GM21528 (cell line): ENCODE measurements around the gene SHFL.

Source experiments
- ATAC-seq: cut with Tn5 transposase; IDR thresholded peaks from one replicate; pipeline ENCODE4 v1.9.1; 2021; ENCODE audit warnings: mild to moderate bottlenecking, moderate library complexity; ENCODE audit not compliant: unreplicated experiment, low FRiP score

Gene SHFL

GRCh38 chr19:10124429-10124828, 38.3 kb downstream of the SHFL start:
- ATAC-seq, result no peak

DNA sequence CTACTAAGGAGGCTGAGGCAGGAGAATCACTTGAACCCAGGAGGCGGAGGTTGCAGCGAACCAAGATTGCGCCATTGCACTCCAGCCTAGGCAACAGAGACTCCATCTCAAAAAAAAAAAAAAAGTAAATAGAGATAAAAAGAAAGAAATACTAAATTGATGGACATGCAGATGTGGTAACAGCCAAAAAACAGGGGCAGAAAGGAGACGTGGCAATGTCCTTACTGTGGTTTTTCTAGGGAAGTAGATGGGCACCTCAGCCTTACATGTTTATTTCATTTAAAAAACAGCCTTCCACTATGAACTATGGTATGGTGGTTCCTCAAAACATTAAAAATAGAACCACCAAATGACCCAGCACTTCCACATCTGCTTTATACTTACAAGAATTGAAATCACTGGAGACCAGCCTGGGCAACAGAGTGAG, 40.1 kb downstream of the SHFL start:
- no peak for ATAC-seq

DNA sequence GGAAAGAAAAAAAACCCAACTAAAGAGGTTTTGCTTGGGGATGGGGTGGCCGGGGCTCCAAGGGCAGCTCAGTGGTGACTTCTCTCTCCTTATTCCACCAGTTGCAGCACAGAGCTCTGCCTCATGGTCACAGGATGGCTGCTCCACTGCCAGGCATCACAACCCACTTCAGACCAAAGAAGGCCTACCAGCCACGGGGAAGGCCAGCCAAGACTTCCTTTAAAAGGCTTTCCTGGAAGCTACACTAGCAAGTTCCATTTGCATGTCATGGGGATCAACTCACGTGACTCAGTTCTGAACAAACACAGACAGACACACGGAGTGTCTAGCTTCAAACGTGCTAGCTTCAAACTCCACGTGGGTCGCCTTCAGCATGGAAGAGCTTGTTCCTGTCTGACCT, 46.8 kb downstream of the SHFL start:
- ATAC-seq, result no peak

DNA sequence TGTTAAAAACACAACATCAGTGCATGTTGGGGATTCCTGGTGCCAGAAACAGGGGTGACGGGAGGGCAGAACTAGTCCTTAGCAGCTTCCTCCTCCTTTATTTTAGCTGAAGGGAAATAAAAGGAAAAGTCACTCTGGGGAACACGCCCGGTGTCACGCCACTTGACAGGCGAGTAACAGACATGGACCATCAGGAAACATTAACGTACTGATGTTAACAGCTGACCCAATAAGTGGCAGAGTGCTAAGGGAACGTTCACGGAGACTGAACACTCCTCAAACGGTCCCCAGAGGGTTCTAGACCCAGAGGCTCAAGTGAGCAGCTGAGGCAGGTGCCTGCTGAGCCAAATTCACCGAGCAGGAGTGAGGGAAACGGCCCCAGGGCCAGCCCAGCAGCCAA, 47.5 kb downstream of the SHFL start:
- ATAC-seq, result no peak

GRCh38 chr19:10134040-10134439, 47.9 kb downstream of the SHFL start:
- ATAC-seq, result no peak

DNA sequence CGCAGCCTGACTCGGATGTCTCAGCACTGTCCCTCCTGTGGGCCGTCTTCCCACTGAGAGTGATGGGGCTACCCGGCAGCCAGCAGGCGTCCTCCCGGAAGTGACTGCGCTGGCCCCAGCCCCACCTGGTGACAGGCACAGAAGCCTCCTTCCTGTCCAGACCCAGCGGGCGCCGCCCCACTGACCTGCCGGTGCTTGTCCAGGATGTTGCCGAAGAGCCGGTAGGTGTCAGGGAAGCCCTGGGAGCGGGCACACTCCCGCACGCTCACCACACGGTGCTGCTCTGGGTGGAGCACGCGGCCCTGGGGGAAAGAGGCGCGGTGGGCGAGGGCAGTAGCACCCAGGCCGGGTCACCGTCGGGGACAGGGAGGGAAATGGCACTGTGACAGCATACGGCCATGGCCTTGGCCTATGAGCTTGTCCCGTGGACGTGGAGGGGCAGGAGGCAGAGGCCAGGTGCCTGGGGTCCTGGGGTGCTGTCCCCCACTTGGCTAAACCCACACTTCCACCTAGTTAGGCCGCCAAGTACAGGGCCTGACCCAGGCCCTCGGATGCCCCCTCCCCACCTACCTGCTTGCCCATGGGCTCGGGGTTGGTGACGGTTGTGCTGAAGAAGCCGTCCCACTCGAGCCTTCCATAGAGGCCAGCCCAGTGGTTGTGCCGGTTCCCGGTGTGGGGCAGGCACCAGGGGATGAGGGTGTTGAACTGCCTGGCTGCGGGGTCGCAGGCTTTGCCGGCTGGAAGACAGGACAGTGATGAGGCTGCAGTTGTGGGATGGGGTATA, 49.6 kb downstream of the SHFL start:
- ATAC-seq, result no peak

DNA sequence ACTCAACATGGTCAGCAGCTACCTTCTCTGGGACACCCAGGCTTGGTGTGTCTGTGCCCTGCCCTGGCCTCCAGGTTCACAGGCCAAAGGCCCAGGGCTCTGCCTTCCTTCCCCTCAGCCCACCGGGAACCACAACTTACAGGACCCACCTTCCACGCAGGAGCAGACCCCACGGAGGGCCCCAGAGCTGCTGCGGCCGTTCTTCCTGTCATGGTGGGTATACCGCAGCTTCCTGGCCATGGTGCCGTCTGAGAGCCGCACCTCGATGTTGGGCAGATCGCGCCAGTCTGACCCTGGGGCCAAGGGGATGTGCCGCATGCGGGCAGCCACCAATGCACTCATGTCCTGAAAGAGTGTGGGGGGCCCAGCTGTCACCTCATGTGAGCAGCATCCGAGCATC, 50.8 kb downstream of the SHFL start:
- no peak for ATAC-seq

DNA sequence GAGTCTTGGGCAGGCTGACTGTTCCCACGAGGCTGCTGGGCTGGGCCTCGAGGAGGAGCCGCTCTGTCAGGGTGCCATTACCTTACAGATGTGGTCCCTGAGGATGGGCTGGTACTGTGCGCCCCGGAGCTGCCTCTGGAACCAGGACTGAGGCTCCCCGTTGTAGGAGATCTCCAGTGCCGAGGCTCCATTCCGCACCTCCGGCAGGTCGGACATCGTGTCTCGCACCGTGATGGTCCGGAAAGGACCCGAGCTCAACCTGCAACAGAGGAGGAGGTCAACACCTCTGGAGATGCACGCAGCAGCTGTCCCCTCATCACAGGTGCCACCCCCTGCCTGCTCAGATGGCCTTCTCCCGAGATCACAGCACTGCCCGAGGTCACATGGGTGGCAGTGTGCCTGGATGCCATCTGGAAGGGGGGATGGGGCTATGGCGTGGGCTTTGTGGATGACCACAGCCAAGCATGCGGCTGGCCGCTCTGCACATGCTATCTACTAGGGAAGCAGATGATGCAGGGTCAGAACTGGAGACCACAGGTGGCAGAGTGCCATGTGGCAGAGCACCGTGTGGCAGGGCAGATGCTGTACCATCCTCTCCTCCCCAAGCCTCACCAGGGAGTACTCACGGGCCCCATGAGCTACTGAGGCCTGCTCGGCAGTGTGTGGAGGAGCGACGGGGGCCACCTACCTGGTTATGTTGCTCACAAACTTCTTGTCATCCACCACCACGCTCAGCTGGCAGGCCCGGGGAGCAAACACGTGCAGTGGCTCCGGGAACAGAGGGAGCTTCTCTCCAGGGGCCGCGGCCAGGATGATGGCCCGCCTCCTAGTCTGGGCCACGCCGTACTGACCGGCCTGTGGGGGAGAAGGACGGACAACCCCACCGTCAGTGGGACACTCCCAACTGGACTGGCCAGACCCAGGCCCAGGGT, 51.9 kb downstream of the SHFL start:
- no peak for ATAC-seq

DNA sequence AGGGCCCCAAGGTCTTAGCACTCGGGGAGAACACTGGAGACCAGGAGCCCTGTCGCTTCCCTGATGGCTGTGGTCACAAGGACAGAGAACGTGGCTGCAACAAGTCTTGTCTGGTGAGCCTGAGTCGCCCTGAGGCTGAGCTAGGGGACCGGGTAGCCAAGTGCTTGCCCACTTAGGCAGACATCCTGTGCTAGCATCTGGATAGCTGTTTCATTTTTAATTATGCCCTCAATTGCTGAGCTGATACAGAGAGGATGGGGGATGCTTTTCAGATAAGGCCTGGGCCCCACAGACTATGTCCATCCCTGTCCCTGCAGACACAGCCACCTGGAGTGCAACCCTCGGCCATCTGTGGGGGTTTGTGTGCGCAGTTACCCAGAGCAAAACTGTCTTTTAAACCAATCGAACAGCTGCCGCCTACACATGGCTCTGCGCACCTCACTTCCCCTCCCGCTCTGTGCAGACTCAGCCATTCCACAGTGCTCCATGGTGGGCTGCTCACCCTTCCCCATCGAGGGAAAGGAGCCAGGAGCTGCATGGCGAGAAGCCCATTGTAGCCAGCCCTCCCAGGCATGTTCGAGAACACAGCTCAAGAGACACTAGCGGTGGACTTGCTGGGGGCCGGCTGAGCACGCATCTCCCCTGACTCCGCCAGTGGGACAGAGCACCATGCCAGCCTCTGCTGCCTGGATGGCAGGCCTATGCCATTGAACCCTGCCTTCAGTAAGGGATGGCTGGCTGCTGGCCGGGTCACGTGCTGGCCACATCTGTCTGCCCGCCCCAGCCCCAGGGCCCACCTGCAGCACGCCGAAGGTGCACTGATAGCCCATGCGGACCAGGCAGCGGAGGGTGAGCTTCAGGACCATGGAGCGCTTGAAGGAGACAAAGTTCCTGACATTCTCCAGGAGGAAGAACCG, 53.0 kb downstream of the SHFL start:
- ATAC-seq, result no peak

GRCh38 chr19:10139952-10140351, 53.8 kb downstream of the SHFL start:
- ATAC-seq, result no peak

DNA sequence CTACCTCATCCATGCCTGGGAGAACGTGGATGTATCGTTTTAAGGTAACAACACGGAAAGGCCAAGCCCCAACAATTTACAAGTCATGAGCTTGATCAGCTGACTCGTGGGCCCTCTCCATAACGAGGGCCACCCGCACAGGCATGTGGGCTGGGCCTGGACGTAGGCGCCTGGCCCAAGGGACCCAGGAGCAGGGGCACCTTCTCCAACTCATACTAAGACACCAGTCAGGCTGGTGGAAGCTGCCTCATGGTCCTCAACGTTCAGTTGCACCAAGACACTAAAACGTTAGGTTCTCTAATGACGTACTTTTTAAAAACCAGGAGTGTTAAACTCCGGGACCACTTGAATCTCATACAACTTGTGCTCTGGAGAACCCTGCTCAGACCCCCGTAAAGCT, 55.4 kb downstream of the SHFL start:
- ATAC-seq, result no peak

GRCh38 chr19:10141973-10142372, 55.9 kb downstream of the SHFL start:
- ATAC-seq, result no peak
